Pancreas (tissue), 10 donors: Measurements from ENCODE around the gene GDPD5. TPM values are rescaled to one million over a fixed set of nuclear protein-coding genes. Genes with fewer than 3 reads are reported as not detected.

Source experiments
- ATAC-seq, 4 donors: fragments of 200-7000 bp; cut with Tn5 transposase; one replicate each; pipeline versions ENCODE4 v1.8.0 to v1.9.1; 2020; ENCODE audit warnings: mild to moderate bottlenecking in 4 of 4, moderate library complexity in 4 of 4
- DNase-seq, 6 donors: peaks; one replicate each; pipeline ENCODE4 v3.0.0-alpha.2; 2020
- FAIRE-seq: peaks from 2 replicates; lab custom pipeline; 2012; peaks lifted over from hg19 to GRCh38; lab: Jason Lieb, UNC
- H3K27ac ChIP-seq, 4 donors: fragments of 200-600 bp; sonication (generic); 1 replicate in 3 of 4; 2 replicates in 1 of 4; pipeline versions ENCODE4 v1.5.0 to v1.8.0; 2020
- H3K27me3 ChIP-seq, 4 donors: fragments of 200-600 bp; one replicate each; pipeline ENCODE4 v1.8.0; 2021
- H3K36me3 ChIP-seq, 3 donors: fragments of 200-600 bp; sonication (generic) in 1 of 3; one replicate each; pipeline versions ENCODE4 v1.5.0 to v1.8.0; 2020 to 2021
- H3K4me1 ChIP-seq, 3 donors: fragments of 200-600 bp; one replicate each; pipeline ENCODE4 v1.8.0; 2021
- H3K4me3 ChIP-seq, 4 donors: fragments of 200-600 bp; sonication (generic) in 2 of 4; one replicate each; pipeline versions ENCODE4 v1.5.0 to v1.8.0; 2020 to 2021
- H3K9me3 ChIP-seq, 4 donors: fragments of 200-600 bp; one replicate each; pipeline ENCODE4 v1.8.0; 2021
- WGBS, 2 donors: extraction: QIAGEN DNeasy Blood & Tissue Kit; methylation state at CpG; one replicate each; pipeline ENCODE4 v1.1.7; 2013; 5-methylcytosine and 5-hydroxymethylcytosine counted together
- intact Hi-C, 3 donors: fragments of 100-400 bp; cut with DNase I; formaldehyde crosslinking; loops; one replicate each; pipeline versions ENCODE4 v1.11.1 to v1.14.2; 2022
- polyA plus RNA-seq, 2 donors: library from polyadenylated mRNA; stranded (reverse); fragments of 200-250 nt; gene quantifications; one replicate each; pipeline ENCODE4 v1.2.3, GENCODE V29; 2013
- total RNA-seq, 6 donors: library from RNA; stranded (reverse); fragmentation: NEBNext Ultra II Directional in 4 of 6; extraction: Animal tissue kit (Norgen Biotek cat#: 25700) in 4 of 6; gene quantifications; one replicate each; pipeline versions ENCODE4 v1.2.1 to v1.2.4, GENCODE V29; 2021 to 2023
- TF ChIP-seq, protein P1 (sequence below), 4 donors: fragments of 200-600 bp; sonication (generic) in 3 of 4; IDR thresholded peaks; one replicate each; pipeline versions ENCODE4 v1.5.0 to v1.8.0; 2021; ENCODE audit warnings: antibody characterized with exemption in 4 of 4
- donor health status: healthy with polysubstance abuse.
- donor health status: DM: no; HTN: no; CAD: no; lungs with moderate emphysema.
- donor health status: DM: no; HTN: no; CAD: no.
- donor health status: control.
- donor health status: control.
- donor health status: Bipolar disorder and iron deficiency.
- donor health status: DM: yes; HTN: yes; CAD: no.
- donor health status: DM: no; HTN: no; CAD: no.
- donor health status: DM: no; HTN: no; CAD: no.
- donor health status: DM: yes; HTN: yes; CAD: no.

The GDPD5 gene
- total and polyA plus RNA-seq, 8 donors = 24.3 to 92.9 (median 32.7) TPM

DNA sequence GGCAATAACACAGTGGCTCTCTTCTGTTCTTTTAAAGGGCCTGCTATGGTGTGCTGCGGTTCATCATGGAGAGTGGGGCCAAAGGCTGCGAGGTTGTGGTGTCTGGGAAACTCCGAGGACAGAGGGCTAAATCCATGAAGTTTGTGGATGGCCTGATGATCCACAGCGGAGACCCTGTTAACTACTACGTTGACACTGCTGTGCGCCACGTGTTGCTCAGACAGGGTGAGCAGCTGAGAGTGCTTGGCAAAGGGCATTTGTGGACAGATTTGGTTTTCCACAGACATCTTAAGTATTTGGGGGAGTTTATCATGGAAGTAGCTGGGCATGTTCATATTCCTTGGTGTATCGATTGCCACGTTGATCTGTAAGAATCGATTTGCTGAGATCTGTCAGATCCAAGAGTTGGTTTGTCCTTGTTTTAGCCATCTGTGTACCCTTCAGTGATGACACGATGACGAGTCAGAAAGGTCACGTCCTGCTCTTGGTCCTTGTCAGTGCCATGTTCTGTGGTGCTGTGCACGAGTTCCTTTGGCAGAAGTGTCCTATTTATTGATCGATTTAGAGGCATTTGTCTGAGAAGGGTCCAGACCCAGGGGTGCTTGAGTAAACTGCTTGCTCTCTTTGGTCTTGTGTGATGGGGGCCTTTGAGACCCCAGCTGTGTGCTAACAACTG lies 121.6 kb downstream of the GDPD5 start:
- TF ChIP-seq, protein P1, sequence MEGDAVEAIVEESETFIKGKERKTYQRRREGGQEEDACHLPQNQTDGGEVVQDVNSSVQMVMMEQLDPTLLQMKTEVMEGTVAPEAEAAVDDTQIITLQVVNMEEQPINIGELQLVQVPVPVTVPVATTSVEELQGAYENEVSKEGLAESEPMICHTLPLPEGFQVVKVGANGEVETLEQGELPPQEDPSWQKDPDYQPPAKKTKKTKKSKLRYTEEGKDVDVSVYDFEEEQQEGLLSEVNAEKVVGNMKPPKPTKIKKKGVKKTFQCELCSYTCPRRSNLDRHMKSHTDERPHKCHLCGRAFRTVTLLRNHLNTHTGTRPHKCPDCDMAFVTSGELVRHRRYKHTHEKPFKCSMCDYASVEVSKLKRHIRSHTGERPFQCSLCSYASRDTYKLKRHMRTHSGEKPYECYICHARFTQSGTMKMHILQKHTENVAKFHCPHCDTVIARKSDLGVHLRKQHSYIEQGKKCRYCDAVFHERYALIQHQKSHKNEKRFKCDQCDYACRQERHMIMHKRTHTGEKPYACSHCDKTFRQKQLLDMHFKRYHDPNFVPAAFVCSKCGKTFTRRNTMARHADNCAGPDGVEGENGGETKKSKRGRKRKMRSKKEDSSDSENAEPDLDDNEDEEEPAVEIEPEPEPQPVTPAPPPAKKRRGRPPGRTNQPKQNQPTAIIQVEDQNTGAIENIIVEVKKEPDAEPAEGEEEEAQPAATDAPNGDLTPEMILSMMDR (IDR thresholded peaks at IDR 0.05) = no peak
- no peak for ATAC-seq
- no peaks in the 10 kb centered on the region for H3K27me3 ChIP-seq
- intact Hi-C loops = no loop called here
- 76 to 77% methylated on average over 15 of the region's 15 CpGs for WGBS, 2 donors
- FAIRE-seq = no peak
- no peak overlapping the region for H3K4me3 ChIP-seq
- H3K27ac ChIP-seq = no peak overlapping the region
- H3K36me3 ChIP-seq = peaks cover 15 to 59% (median 41%) of the 10 kb centered on the region in 3 donors
- DNase-seq = no peak
- H3K9me3 ChIP-seq = no peaks in the 10 kb centered on the region
- H3K4me1 ChIP-seq = peaks cover 12 to 25% (median 19%) of the 10 kb centered on the region in 3 donors

DNA sequence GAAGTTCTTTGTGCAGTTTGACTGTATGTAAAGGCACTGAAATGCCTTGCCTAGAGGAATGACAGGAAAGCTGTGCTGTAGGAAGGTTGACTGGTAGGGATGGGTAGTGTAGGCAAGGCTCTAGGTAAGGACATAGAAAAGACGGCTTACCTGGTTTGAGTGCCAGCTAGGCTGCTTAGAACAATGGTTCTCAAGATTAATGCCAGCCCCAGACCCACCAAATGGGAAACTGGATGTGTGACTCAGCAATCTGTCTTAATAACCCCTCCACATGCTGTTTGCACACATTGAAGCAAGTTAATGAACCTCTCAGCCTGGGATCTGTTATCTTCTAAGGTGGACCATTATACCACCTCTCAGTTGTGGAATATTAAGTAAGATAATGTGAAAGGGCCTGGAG lies 122.7 kb downstream of the GDPD5 start:
- Histone ChIP-seq H3K4me3 (no peak overlapping the region), H3K9me3 (no peaks in the 10 kb centered on the region), H3K36me3 (peaks cover 15 to 59% (median 41%) of the 10 kb centered on the region in 3 donors), H3K4me1 (peaks cover 12 to 25% (median 19%) of the 10 kb centered on the region in 3 donors), H3K27me3 (no peaks in the 10 kb centered on the region), H3K27ac (no peak overlapping the region)
- intact Hi-C loops = no loop called here
- TF ChIP-seq, protein P1 (IDR thresholded peaks at IDR 0.05) = no peak
- FAIRE-seq = no peak
- no peak for ATAC-seq
- no peak for DNase-seq
- 37 to 53% methylated on average over 1 of the region's 1 CpG for WGBS, 2 donors

DNA sequence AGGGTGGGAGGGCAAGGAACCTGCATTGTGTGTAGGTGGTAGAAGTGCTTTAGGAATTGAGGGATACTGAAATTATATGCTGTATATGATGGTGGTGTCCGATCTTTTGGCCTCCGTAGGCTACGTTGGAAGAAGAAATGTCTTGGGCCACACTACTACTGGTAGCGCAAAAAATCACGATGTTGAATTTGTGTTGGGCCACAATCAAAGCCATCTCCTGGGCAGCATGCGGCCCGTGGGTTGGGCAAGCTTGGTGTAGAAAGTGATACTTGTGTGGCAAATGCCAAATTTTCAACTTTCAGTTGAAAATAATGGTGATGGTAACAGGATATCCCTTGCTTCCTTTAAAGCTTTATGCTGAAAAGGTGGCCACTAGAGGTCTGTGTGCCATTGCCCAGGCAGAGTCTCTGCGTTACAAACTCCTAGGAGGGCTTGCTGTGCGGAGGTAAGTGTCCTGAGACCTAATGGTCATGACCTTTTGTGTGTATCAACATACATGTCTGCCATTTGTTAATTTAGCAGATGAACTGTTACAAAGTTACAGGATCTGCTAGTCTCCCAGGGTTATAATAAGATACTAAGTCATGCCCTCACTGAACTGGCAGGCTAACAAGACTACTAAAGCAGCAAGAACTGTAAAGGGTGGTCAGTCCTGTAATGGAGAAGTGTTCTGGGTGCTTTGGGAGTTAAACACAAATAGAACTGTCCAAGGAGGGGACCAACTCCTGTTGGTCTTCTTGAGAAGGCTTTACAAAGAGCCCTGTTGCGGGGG lies 123.6 kb downstream of the GDPD5 start:
- Histone ChIP-seq H3K4me3 (peak overlapping the region in 1 of 4 donors; percentile 70), H3K27me3 (no peaks in the 10 kb centered on the region), H3K4me1 (peaks cover 12 to 25% (median 19%) of the 10 kb centered on the region in 3 donors), H3K36me3 (peaks cover 15 to 59% (median 41%) of the 10 kb centered on the region in 3 donors), H3K9me3 (no peaks in the 10 kb centered on the region), H3K27ac (no peak overlapping the region)
- WGBS, 2 donors = 79 to 85% methylated on average over 10 of the region's 10 CpGs
- ATAC-seq = no peak
- FAIRE-seq = no peak
- no peak for DNase-seq
- TF ChIP-seq, protein P1 (IDR thresholded peaks at IDR 0.05) = no peak
- intact Hi-C loops = no loop called here

DNA sequence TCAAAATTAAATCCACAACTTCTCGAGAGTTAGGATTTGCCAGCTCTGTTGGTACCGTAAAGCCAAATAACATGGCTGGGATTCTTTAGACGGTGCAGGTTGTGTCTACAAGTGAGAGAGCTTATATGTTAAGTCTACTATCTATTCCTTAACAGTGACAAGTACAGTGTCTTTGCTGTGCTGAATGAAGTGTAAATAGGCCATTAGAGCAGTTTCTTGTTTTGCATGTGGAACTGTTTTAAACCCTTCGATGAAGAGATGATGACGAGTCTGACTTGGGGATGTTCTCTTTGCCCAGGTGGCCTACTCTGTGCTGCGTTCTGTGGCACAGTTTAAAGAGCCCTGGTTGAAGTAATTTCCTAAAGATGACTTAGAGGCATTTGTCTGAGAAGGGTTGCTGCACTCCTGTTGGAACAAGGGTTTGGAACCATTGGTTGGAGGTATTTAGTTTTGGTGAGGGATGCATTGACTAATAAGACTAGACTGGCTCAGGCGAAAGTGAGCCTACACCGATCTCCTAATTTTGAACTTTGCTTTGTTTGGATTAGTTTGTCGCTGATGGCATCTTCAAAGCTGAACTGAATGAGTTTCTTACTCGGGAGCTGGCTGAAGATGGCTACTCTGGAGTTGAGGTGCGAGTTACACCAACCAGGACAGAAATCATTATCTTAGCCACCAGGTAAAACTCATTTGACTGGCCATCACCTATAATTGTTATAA lies 125.4 kb downstream of the GDPD5 start:
- Histone ChIP-seq H3K27me3 (no peaks in the 10 kb centered on the region), H3K27ac (peak overlapping the region; percentile 56 to 88 (median 82)), H3K4me3 (peak overlapping the region; percentile 55 to 88 (median 68)), H3K9me3 (no peaks in the 10 kb centered on the region), H3K36me3 (peaks cover 15 to 43% (median 37%) of the 10 kb centered on the region in 3 donors), H3K4me1 (peaks cover 12 to 25% (median 19%) of the 10 kb centered on the region in 3 donors)
- ATAC-seq (peak; percentile 17 to 34 (median 22)), FAIRE-seq (no peak), DNase-seq (no peak)
- TF ChIP-seq, protein P1 (IDR thresholded peaks at IDR 0.05) = no peak
- WGBS, 2 donors = 4 to 10% methylated on average over 11 of the region's 11 CpGs
- intact Hi-C loops = no loop called here
